ENCODE results near the gene SYT6. TPM values are rescaled to one million over a fixed set of nuclear protein-coding genes. Genes with fewer than 3 reads are reported as not detected.
"Not testable (repeated sequence)": the region's sequence is repeated elsewhere in the genome, so short reads cannot be mapped to it uniquely, and the experiment has no call there.

SYT6 gene
- total and polyA plus RNA-seq, 7 experiments from 2014 or later, result not detected

- no peaks in the 10 kb centered on the region for H3K27me3 ChIP-seq (ENCODE audit: control insufficient read depth in 2 of 2, insufficient read depth in 2 of 2, low read length in 2 of 2)
- H3K27ac ChIP-seq (ENCODE audit: low read depth, low read length), result no peak overlapping the region
- Mint-ChIP-seq H3K9me3 (peaks cover 0 to 10% (median 5%) of the 10 kb centered on the region in 11 donors), H3K27me3 (peaks cover 0 to 6% (median 4%) of the 10 kb centered on the region in 5 donors), H3K4me1 (peaks cover 0 to 11% (median 4%) of the 10 kb centered on the region in 7 donors), H3K36me3 (no peaks in the 10 kb centered on the region), H3K27ac (no peak overlapping the region), H3K4me3 (no peak overlapping the region)
- H3K9me3 ChIP-seq (ENCODE audit: control insufficient read depth in 2 of 3, low read length in 3 of 3), result peaks cover 0 to 5% (median 0%) of the 10 kb centered on the region in 3 experiments
- ATAC-seq (no peak), DNase-seq (no peak)
- POLR2A ChIA-PET, result no interaction called here
- intact Hi-C loops (cut with micrococcal nuclease), result no loop called here
- CTCF ChIA-PET, result no interaction called here
- H3K36me3 ChIP-seq (ENCODE audit: control insufficient read depth in 2 of 3, insufficient read depth in 3 of 3, low read length in 3 of 3), result no peaks in the 10 kb centered on the region
- no peak overlapping the region for H3K4me3 ChIP-seq (ENCODE audit: low read length)
- H3K4me1 ChIP-seq (ENCODE audit: control insufficient read depth in 2 of 2, insufficient read depth in 2 of 2, low read length in 2 of 2), result no peaks in the 10 kb centered on the region
Observed at GRCh38 chr1:114077188-114077587, 76.5 kb downstream of the SYT6 start.

DNA sequence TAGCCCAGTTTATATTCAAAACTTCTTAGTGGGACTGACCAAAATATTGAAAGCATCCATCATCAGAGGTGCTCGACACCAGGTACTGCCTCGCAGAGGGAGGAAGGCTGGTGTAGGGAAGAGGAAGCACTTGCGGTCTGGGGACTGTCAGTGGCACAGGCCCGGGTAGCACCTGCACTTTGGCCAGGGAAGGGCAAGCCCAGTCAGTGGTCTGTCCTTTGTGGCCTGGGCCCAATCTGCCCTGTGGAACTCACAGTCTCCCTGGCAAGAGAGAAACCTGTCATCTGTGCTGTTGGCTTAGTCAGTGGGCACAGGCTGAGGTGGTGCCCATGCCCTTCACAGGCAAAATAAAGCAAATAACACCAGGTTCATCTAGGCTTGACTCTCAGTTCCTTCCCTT, 77.4 kb downstream of the SYT6 start:
- H3K4me1 Mint-ChIP-seq, result peaks cover 0 to 11% (median 4%) of the 10 kb centered on the region in 7 donors
- POLR2A ChIA-PET, result no interaction called here
- H3K36me3 Mint-ChIP-seq, result peaks cover 0 to 4% (median 0%) of the 10 kb centered on the region in 5 donors
- CTCF ChIA-PET, result no interaction called here
- ATAC-seq, result no peak
- peaks cover 0 to 18% (median 11%) of the 10 kb centered on the region in 11 donors for H3K9me3 Mint-ChIP-seq
- intact Hi-C loops (cut with micrococcal nuclease), result no loop called here
- Histone ChIP-seq H3K27ac (ENCODE audit: low read depth, low read length) (no peak overlapping the region), H3K4me1 (ENCODE audit: control insufficient read depth in 2 of 2, insufficient read depth in 2 of 2, low read length in 2 of 2) (no peaks in the 10 kb centered on the region), H3K9me3 (ENCODE audit: control insufficient read depth in 2 of 3, low read length in 3 of 3) (peaks cover 0 to 9% (median 0%) of the 10 kb centered on the region in 3 experiments), H3K4me3 (ENCODE audit: low read length) (no peak overlapping the region), H3K27me3 (ENCODE audit: control insufficient read depth in 2 of 2, insufficient read depth in 2 of 2, low read length in 2 of 2) (no peaks in the 10 kb centered on the region), H3K36me3 (ENCODE audit: control insufficient read depth in 2 of 3, insufficient read depth in 3 of 3, low read length in 3 of 3) (no peaks in the 10 kb centered on the region)
- no peak overlapping the region for H3K27ac Mint-ChIP-seq
- peaks cover 0 to 9% (median 4%) of the 10 kb centered on the region in 5 donors for H3K27me3 Mint-ChIP-seq
- DNase-seq, result no peak
- no peak overlapping the region for H3K4me3 Mint-ChIP-seq

DNA sequence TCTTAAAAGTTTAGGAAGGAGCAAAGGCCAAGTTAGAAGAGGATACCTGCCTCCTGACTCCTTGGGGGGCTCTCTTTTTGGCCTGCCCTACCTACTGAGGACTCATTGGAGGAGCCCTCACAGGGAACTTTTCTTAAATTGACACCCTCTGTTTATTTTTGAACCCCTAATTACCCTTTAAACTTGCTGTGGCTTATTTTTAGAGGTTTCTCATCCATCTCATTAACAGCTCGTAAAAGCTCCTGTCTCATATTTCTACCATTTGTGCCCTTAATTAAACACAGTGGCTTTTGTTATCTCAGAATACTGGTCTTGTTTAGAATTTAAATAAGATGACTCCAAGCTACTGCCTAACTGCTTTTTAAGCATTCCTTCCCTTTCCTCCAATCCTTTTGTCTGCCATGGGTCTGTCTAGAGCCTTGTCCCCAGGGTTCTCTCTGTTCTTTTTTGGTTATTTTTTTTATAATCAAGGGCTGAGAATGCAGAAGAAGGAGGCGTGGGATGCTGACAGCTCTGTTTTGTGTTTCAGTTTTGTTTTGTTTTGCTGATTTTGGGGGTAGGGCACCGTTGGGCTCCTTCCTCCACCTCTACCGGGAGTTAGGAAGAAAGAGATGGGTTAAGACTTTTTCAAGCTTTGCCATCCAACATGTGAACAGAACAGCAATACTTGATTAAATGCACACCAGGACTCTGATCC, 78.0 kb downstream of the SYT6 start:
- ChIA-PET CTCF (no interaction called here), POLR2A (no interaction called here)
- ATAC-seq (no peak), DNase-seq (no peak)
- no peak overlapping the region for H3K4me3 Mint-ChIP-seq
- Histone ChIP-seq H3K4me3 (ENCODE audit: low read length) (no peak overlapping the region), H3K27me3 (ENCODE audit: control insufficient read depth in 2 of 2, insufficient read depth in 2 of 2, low read length in 2 of 2) (no peaks in the 10 kb centered on the region), H3K9me3 (ENCODE audit: control insufficient read depth in 2 of 3, low read length in 3 of 3) (peaks cover 0 to 9% (median 0%) of the 10 kb centered on the region in 3 experiments), H3K36me3 (ENCODE audit: control insufficient read depth in 2 of 3, insufficient read depth in 3 of 3, low read length in 3 of 3) (no peaks in the 10 kb centered on the region), H3K4me1 (ENCODE audit: control insufficient read depth in 2 of 2, insufficient read depth in 2 of 2, low read length in 2 of 2) (no peaks in the 10 kb centered on the region), H3K27ac (ENCODE audit: low read depth, low read length) (no peak overlapping the region)
- H3K9me3 Mint-ChIP-seq, result peaks cover 0 to 22% (median 11%) of the 10 kb centered on the region in 11 donors
- peaks cover 0 to 10% (median 4%) of the 10 kb centered on the region in 7 donors for H3K4me1 Mint-ChIP-seq
- intact Hi-C loops (cut with micrococcal nuclease), result no loop called here
- H3K27ac Mint-ChIP-seq, result no peak overlapping the region
- peaks cover 0 to 7% (median 2%) of the 10 kb centered on the region in 5 donors for H3K27me3 Mint-ChIP-seq
- peaks cover 0 to 4% (median 0%) of the 10 kb centered on the region in 5 donors for H3K36me3 Mint-ChIP-seq

- Mint-ChIP-seq H3K4me1 (peaks cover 0 to 10% (median 4%) of the 10 kb centered on the region in 7 donors), H3K9me3 (peaks cover 0 to 22% (median 12%) of the 10 kb centered on the region in 11 donors), H3K36me3 (peaks cover 0 to 4% (median 0%) of the 10 kb centered on the region in 5 donors), H3K27me3 (peaks cover 0 to 4% (median 2%) of the 10 kb centered on the region in 5 donors), H3K27ac (no peak overlapping the region), H3K4me3 (no peak overlapping the region)
- H3K4me1 ChIP-seq (ENCODE audit: control insufficient read depth in 2 of 2, insufficient read depth in 2 of 2, low read length in 2 of 2), result no peaks in the 10 kb centered on the region
- no peak overlapping the region for H3K27ac ChIP-seq (ENCODE audit: low read depth, low read length)
- peaks cover 0 to 9% (median 0%) of the 10 kb centered on the region in 3 experiments for H3K9me3 ChIP-seq (ENCODE audit: control insufficient read depth in 2 of 3, low read length in 3 of 3)
- intact Hi-C loops (cut with micrococcal nuclease), result no loop called here
- no peaks in the 10 kb centered on the region for H3K27me3 ChIP-seq (ENCODE audit: control insufficient read depth in 2 of 2, insufficient read depth in 2 of 2, low read length in 2 of 2)
- no peaks in the 10 kb centered on the region for H3K36me3 ChIP-seq (ENCODE audit: control insufficient read depth in 2 of 3, insufficient read depth in 3 of 3, low read length in 3 of 3)
- DNase-seq (no peak), ATAC-seq (no peak)
- H3K4me3 ChIP-seq (ENCODE audit: low read length), result no peak overlapping the region
- ChIA-PET CTCF (no interaction called here), POLR2A (no interaction called here)
Observed at GRCh38 chr1:114075105-114075504, 78.6 kb downstream of the SYT6 start.

DNA sequence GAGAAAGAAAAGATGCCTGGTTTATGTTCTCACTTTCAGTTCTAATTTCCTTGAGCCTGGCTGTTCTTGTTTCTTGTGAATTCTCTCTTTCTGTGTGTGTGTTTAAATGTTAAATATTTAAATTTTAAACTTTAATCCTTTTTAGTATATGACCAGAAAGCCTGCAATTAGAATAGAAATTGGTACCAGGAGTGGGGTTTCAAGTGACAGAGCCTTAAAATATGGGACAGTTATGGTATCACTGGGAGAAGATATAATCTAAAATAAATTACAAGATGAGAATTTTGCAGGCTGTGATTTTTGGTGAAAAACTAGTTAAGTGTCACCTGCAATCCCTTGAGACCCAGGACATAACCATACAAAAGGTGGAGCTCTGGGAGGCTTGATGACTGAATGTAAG, 81.4 kb downstream of the SYT6 start:
- Mint-ChIP-seq H3K4me1 (peaks cover 0 to 10% (median 4%) of the 10 kb centered on the region in 7 donors), H3K27me3 (peaks cover 0 to 11% (median 3%) of the 10 kb centered on the region in 5 donors), H3K4me3 (no peak overlapping the region), H3K27ac (no peak overlapping the region), H3K36me3 (peaks cover 0 to 4% (median 0%) of the 10 kb centered on the region in 5 donors), H3K9me3 (peaks cover 0 to 22% (median 12%) of the 10 kb centered on the region in 11 donors)
- Histone ChIP-seq H3K36me3 (ENCODE audit: control insufficient read depth in 2 of 3, insufficient read depth in 3 of 3, low read length in 3 of 3) (no peaks in the 10 kb centered on the region), H3K27ac (ENCODE audit: low read depth, low read length) (no peak overlapping the region), H3K27me3 (ENCODE audit: control insufficient read depth in 2 of 2, insufficient read depth in 2 of 2, low read length in 2 of 2) (no peaks in the 10 kb centered on the region), H3K9me3 (ENCODE audit: control insufficient read depth in 2 of 3, low read length in 3 of 3) (peaks cover 0 to 9% (median 0%) of the 10 kb centered on the region in 3 experiments), H3K4me3 (ENCODE audit: low read length) (no peak overlapping the region), H3K4me1 (ENCODE audit: control insufficient read depth in 2 of 2, insufficient read depth in 2 of 2, low read length in 2 of 2) (no peaks in the 10 kb centered on the region)
- no peak for DNase-seq
- ChIA-PET CTCF (no interaction called here), POLR2A (no interaction called here)
- intact Hi-C loops (cut with micrococcal nuclease), result no loop called here
- no peak for ATAC-seq

GRCh38 chr1:114069762-114070161, 83.9 kb downstream of the SYT6 start:
- H3K27ac ChIP-seq (ENCODE audit: low read depth, low read length); DNase-seq; H3K27ac Mint-ChIP-seq; ATAC-seq; intact Hi-C loops (cut with micrococcal nuclease); H3K4me1 ChIP-seq (ENCODE audit: control insufficient read depth in 2 of 2, insufficient read depth in 2 of 2, low read length in 2 of 2); H3K4me3 ChIP-seq (ENCODE audit: low read length); H3K36me3 Mint-ChIP-seq; H3K9me3 ChIP-seq (ENCODE audit: control insufficient read depth in 2 of 3, low read length in 3 of 3); H3K4me1 Mint-ChIP-seq; H3K4me3 Mint-ChIP-seq; H3K36me3 ChIP-seq (ENCODE audit: control insufficient read depth in 2 of 3, insufficient read depth in 3 of 3, low read length in 3 of 3); H3K27me3 ChIP-seq (ENCODE audit: control insufficient read depth in 2 of 2, insufficient read depth in 2 of 2, low read length in 2 of 2); CTCF ChIA-PET; POLR2A ChIA-PET: not testable (repeated sequence)
- Mint-ChIP-seq H3K9me3 (peaks cover 0 to 22% (median 12%) of the 10 kb centered on the region in 11 donors), H3K27me3 (peaks cover 0 to 11% (median 3%) of the 10 kb centered on the region in 5 donors)

- H3K27ac Mint-ChIP-seq; H3K4me3 Mint-ChIP-seq; H3K36me3 Mint-ChIP-seq; CTCF ChIA-PET; H3K27ac ChIP-seq (ENCODE audit: low read depth, low read length); H3K4me1 ChIP-seq (ENCODE audit: control insufficient read depth in 2 of 2, insufficient read depth in 2 of 2, low read length in 2 of 2); H3K36me3 ChIP-seq (ENCODE audit: control insufficient read depth in 2 of 3, insufficient read depth in 3 of 3, low read length in 3 of 3); POLR2A ChIA-PET; ATAC-seq; H3K4me1 Mint-ChIP-seq; H3K27me3 ChIP-seq (ENCODE audit: control insufficient read depth in 2 of 2, insufficient read depth in 2 of 2, low read length in 2 of 2); H3K9me3 ChIP-seq (ENCODE audit: control insufficient read depth in 2 of 3, low read length in 3 of 3); H3K4me3 ChIP-seq (ENCODE audit: low read length); DNase-seq: not testable (repeated sequence)
- Mint-ChIP-seq H3K27me3 (peaks cover 0 to 17% (median 3%) of the 10 kb centered on the region in 5 donors), H3K9me3 (peaks cover 0 to 22% (median 11%) of the 10 kb centered on the region in 11 donors)
- intact Hi-C loops (cut with micrococcal nuclease), result loop anchor here in 1 of 2 donors (1.0 kb wide), 1 partner anchor 24 kb away; no protein-coding TSS in a partner anchor
Observed at GRCh38 chr1:114068684-114069083, 85.0 kb downstream of the SYT6 start.

All from naive thymus-derived CD4-positive, alpha-beta T cell (primary cell).